Spleen (tissue), 11 donors: Measurements from ENCODE around the gene CDKN2A. TPM values are rescaled to one million over a fixed set of nuclear protein-coding genes. Genes with fewer than 3 reads are reported as not detected.
A peak's percentile ranks its signal among the peaks of the same experiment; 100 is the strongest.

Source experiments
- DNase-seq: peaks from one replicate; pipeline ENCODE4 v3.0.0-alpha.2; 2020
- H3K27ac ChIP-seq, 8 donors: fragments of 200-600 bp; sonication (generic) in 7 of 8; 1 replicate in 4 of 8; 2 replicates in 4 of 8; pipeline versions ENCODE4 v1.5.0 to v1.8.0; 2016 to 2021; ENCODE audit warnings: inconsistent platforms in 4 of 8, mild to moderate bottlenecking in 4 of 8, moderate library complexity in 1 of 8
- H3K27me3 ChIP-seq, 7 donors: fragments of 200-600 bp; sonication (generic) in 6 of 7; replicated peaks in 1 of 7; 1 replicate in 4 of 7; 2 replicates in 3 of 7; pipeline versions ENCODE4 v1.5.0 to v1.8.0; 2016 to 2021; ENCODE audit warnings: inconsistent platforms in 3 of 7, mild to moderate bottlenecking in 1 of 7
- H3K36me3 ChIP-seq, 6 donors: fragments of 200-600 bp; sonication (generic) in 5 of 6; 1 replicate in 4 of 6; 2 replicates in 2 of 6; pipeline versions ENCODE4 v1.5.0 to v1.8.0; 2016 to 2021; ENCODE audit warnings: inconsistent platforms in 2 of 6
- H3K4me1 ChIP-seq, 6 donors: fragments of 200-600 bp; sonication (generic) in 5 of 6; 1 replicate in 3 of 6; 2 replicates in 3 of 6; pipeline versions ENCODE4 v1.5.0 to v1.8.0; 2016 to 2021; ENCODE audit warnings: inconsistent platforms in 3 of 6
- H3K4me3 ChIP-seq, 8 donors: fragments of 200-600 bp; sonication (generic) in 7 of 8; 1 replicate in 4 of 8; 2 replicates in 4 of 8; pipeline versions ENCODE4 v1.5.0 to v1.8.0; 2016 to 2021; ENCODE audit warnings: inconsistent platforms in 4 of 8, mild to moderate bottlenecking in 4 of 8, moderate library complexity in 2 of 8
- H3K9me3 ChIP-seq, 8 donors: fragments of 200-600 bp; sonication (generic) in 7 of 8; 1 replicate in 4 of 8; 2 replicates in 4 of 8; pipeline versions ENCODE4 v1.5.0 to v1.8.0; 2016 to 2021; ENCODE audit warnings: inconsistent platforms in 4 of 8
- POLR2A ChIP-seq, 3 donors: fragments of 450-650 bp; IDR thresholded peaks; one replicate each; pipeline ENCODE4 v1.5.1; 2017; ENCODE audit warnings: antibody characterized with exemption in 3 of 3, mild to moderate bottlenecking in 1 of 3
- POLR2AphosphoS5 ChIP-seq, 3 donors: sonication (generic); formaldehyde crosslinking; IDR thresholded peaks; one replicate each; pipeline ENCODE4 v1.5.1; 2017; ENCODE audit warnings: antibody characterized with exemption in 3 of 3
- WGBS, 5 donors: extraction: QIAGEN DNeasy Blood & Tissue Kit in 3 of 5; methylation state at CpG; one replicate each; pipeline versions ENCODE4 v1.1.5 to v1.1.7; 2013 to 2018; 5-methylcytosine and 5-hydroxymethylcytosine counted together
- intact Hi-C: fragments of 100-400 bp; cut with DNase I; formaldehyde crosslinking; loops from one replicate; pipeline ENCODE4 v1.15.0; 2023; ENCODE audit warnings: low total_unique reads
- polyA plus RNA-seq, 3 donors: library from polyadenylated mRNA; stranded (reverse); fragments of 200-250 nt; gene quantifications; one replicate each; pipeline ENCODE4 v1.2.1, GENCODE V29; 2013
- total RNA-seq, 7 donors: library from RNA; depleted of rRNA in 3 of 7; stranded (reverse); fragments of >200 nt in 3 of 7; fragmentation: NEBNext Ultra II Directional in 4 of 7; extraction: Animal tissue kit (Norgen Biotek cat#: 25700) in 4 of 7; gene quantifications; one replicate each; pipeline versions ENCODE4 v1.1.0 to v1.2.1, GENCODE V29; 2016 to 2021
- TF ChIP-seq, protein P1 (sequence below), 11 experiments: fragments of 200-600 bp in 7 of 11; fragments of 450-650 bp in 4 of 11; sonication (generic) in 4 of 11; IDR thresholded peaks in 8 of 11; conservative IDR thresholded peaks in 3 of 11; 1 replicate in 7 of 11; 2 replicates in 4 of 11; pipeline versions ENCODE4 v1.4.0 to v1.8.0; 2016 to 2021; ENCODE audit warnings: antibody characterized with exemption in 11 of 11, inconsistent platforms in 4 of 11, mild to moderate bottlenecking in 1 of 11
- donor health status: healthy with polysubstance abuse.
- donor health status: DM: no; HTN: no; CAD: no; lungs with moderate emphysema.
- donor health status: DM: no; HTN: no; CAD: no.
- donor health status: Bipolar disorder and iron deficiency.
- donor health status: healthy.
- donor health status: DM: no; HTN: no; CAD: no.
- donor health status: DM: yes; HTN: yes; CAD: no.

Gene CDKN2A
- total and polyA plus RNA-seq, 10 donors = 2.3 to 19.7 (median 7.0) TPM

DNA sequence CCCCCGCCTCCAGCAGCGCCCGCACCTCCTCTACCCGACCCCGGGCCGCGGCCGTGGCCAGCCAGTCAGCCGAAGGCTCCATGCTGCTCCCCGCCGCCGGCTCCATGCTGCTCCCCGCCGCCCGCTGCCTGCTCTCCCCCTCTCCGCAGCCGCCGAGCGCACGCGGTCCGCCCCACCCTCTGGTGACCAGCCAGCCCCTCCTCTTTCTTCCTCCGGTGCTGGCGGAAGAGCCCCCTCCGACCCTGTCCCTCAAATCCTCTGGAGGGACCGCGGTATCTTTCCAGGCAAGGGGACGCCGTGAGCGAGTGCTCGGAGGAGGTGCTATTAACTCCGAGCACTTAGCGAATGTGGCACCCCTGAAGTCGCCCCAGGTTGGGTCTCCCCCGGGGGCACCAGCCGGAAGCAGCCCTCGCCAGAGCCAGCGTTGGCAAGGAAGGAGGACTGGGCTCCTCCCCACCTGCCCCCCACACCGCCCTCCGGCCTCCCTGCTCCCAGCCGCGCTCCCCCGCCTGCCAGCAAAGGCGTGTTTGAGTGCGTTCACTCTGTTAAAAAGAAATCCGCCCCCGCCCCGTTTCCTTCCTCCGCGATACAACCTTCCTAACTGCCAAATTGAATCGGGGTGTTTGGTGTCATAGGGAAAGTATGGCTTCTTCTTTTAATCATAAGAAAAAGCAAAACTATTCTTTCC, 19.3 kb downstream of the CDKN2A start:
- intact Hi-C loops = no loop called here
- H3K27me3 ChIP-seq = peaks cover 19 to 100% (median 98%) of the 10 kb centered on the region in 7 donors
- DNase-seq = peak; percentile 83
- TF ChIP-seq POLR2AphosphoS5 (IDR thresholded peaks at IDR 0.05) = peak in 2 of 3 donors; percentile 42 to 65
- TF ChIP-seq POLR2A (IDR thresholded peaks at IDR 0.05) = no peak
- TF ChIP-seq, protein P1, sequence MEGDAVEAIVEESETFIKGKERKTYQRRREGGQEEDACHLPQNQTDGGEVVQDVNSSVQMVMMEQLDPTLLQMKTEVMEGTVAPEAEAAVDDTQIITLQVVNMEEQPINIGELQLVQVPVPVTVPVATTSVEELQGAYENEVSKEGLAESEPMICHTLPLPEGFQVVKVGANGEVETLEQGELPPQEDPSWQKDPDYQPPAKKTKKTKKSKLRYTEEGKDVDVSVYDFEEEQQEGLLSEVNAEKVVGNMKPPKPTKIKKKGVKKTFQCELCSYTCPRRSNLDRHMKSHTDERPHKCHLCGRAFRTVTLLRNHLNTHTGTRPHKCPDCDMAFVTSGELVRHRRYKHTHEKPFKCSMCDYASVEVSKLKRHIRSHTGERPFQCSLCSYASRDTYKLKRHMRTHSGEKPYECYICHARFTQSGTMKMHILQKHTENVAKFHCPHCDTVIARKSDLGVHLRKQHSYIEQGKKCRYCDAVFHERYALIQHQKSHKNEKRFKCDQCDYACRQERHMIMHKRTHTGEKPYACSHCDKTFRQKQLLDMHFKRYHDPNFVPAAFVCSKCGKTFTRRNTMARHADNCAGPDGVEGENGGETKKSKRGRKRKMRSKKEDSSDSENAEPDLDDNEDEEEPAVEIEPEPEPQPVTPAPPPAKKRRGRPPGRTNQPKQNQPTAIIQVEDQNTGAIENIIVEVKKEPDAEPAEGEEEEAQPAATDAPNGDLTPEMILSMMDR (IDR thresholded peaks at IDR 0.05 in 8 of 11, conservative IDR thresholded peaks at IDR 0.05 in 3 of 11) = no peak
- 0 to 3% (median 1%) methylated on average over 24 to 51 of the region's 51 CpGs for WGBS, 5 donors
- peak overlapping the region; percentile 25 to 72 (median 38) for H3K4me3 ChIP-seq
- peaks cover 10 to 41% (median 25%) of the 10 kb centered on the region in 6 donors for H3K4me1 ChIP-seq
- H3K36me3 ChIP-seq = peaks cover 0 to 6% (median 0%) of the 10 kb centered on the region in 6 donors
- peaks cover 0 to 12% (median 0%) of the 10 kb centered on the region in 8 donors for H3K9me3 ChIP-seq
- no peak overlapping the region for H3K27ac ChIP-seq

DNA sequence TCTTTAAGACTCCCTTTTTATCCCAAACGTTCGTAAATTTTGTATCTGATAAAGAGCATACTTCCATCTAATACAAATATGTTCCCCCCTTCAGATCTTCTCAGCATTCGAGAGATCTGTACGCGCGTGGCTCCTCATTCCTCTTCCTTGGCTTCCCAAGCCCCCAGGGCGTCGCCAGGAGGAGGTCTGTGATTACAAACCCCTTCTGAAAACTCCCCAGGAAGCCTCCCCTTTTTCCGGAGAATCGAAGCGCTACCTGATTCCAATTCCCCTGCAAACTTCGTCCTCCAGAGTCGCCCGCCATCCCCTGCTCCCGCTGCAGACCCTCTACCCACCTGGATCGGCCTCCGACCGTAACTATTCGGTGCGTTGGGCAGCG, 19.9 kb downstream of the CDKN2A start:
- DNase-seq = no peak
- H3K27ac ChIP-seq = no peak overlapping the region
- H3K9me3 ChIP-seq = peaks cover 0 to 18% (median 0%) of the 10 kb centered on the region in 8 donors
- H3K4me3 ChIP-seq = peak overlapping the region; percentile 25 to 72 (median 38)
- H3K36me3 ChIP-seq = peaks cover 0 to 6% (median 0%) of the 10 kb centered on the region in 6 donors
- intact Hi-C loops = no loop called here
- peaks cover 19 to 100% (median 98%) of the 10 kb centered on the region in 7 donors for H3K27me3 ChIP-seq
- H3K4me1 ChIP-seq = peaks cover 10 to 44% (median 25%) of the 10 kb centered on the region in 6 donors
- no peak for TF ChIP-seq POLR2AphosphoS5 (IDR thresholded peaks at IDR 0.05)
- no peak for TF ChIP-seq POLR2A (IDR thresholded peaks at IDR 0.05)
- TF ChIP-seq, protein P1 (IDR thresholded peaks at IDR 0.05 in 8 of 11, conservative IDR thresholded peaks at IDR 0.05 in 3 of 11) = no peak
- 4 to 6% (median 5%) methylated on average over 19 to 21 of the region's 21 CpGs for WGBS, 5 donors

DNA sequence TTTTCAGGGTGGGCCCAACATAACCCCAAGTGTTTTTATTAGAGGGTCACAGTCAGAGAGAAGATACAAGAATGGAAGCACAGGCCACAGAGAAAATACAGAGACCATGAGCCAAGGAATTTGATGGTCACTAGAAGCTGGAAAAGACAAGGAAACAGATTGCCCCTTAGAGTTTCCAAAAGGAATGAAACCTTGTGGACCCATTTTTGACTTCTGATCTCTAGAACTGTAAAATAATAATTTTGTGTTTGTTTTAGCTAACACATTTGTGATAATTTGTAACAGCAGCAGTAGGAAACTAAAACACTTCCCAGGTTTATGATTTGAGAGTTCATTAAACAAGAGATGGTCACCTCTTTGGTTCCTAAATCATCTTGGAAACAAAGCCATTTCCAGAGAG, 21.8 kb downstream of the CDKN2A start:
- H3K36me3 ChIP-seq = peaks cover 0 to 6% (median 0%) of the 10 kb centered on the region in 6 donors
- no peak for TF ChIP-seq POLR2AphosphoS5 (IDR thresholded peaks at IDR 0.05)
- TF ChIP-seq, protein P1 (IDR thresholded peaks at IDR 0.05 in 8 of 11, conservative IDR thresholded peaks at IDR 0.05 in 3 of 11) = no peak
- TF ChIP-seq POLR2A (IDR thresholded peaks at IDR 0.05) = no peak

More for the DNA sequence above, 21.8 kb downstream of the CDKN2A start:
- Histone ChIP-seq H3K27me3 (peaks cover 19 to 100% (median 100%) of the 10 kb centered on the region in 7 donors), H3K4me3 (no peak overlapping the region), H3K9me3 (peaks cover 0 to 37% (median 0%) of the 10 kb centered on the region in 8 donors), H3K4me1 (peaks cover 14 to 64% (median 35%) of the 10 kb centered on the region in 6 donors), H3K27ac (no peak overlapping the region)
- intact Hi-C loops = no loop called here
- DNase-seq = no peak
